Skin epidermis (tissue), 12 donors: ENCODE results near the gene TRPM3.

Source experiments
- H3K27ac ChIP-seq, 21 experiments: fragments of 200-600 bp; sonication (generic) in 11 of 21; one replicate each; pipeline ENCODE4 v1.5.0; 2020; ENCODE audit warnings: mild to moderate bottlenecking in 3 of 21, inconsistent platforms in 2 of 21, moderate library complexity in 2 of 21
- H3K4me3 ChIP-seq, 7 experiments: fragments of 200-600 bp; sonication (generic) in 2 of 7; one replicate each; pipeline ENCODE4 v1.5.0; 2020; ENCODE audit warnings: inconsistent platforms in 2 of 7, mild to moderate bottlenecking in 2 of 7, moderate library complexity in 1 of 7

The TRPM3 gene

DNA sequence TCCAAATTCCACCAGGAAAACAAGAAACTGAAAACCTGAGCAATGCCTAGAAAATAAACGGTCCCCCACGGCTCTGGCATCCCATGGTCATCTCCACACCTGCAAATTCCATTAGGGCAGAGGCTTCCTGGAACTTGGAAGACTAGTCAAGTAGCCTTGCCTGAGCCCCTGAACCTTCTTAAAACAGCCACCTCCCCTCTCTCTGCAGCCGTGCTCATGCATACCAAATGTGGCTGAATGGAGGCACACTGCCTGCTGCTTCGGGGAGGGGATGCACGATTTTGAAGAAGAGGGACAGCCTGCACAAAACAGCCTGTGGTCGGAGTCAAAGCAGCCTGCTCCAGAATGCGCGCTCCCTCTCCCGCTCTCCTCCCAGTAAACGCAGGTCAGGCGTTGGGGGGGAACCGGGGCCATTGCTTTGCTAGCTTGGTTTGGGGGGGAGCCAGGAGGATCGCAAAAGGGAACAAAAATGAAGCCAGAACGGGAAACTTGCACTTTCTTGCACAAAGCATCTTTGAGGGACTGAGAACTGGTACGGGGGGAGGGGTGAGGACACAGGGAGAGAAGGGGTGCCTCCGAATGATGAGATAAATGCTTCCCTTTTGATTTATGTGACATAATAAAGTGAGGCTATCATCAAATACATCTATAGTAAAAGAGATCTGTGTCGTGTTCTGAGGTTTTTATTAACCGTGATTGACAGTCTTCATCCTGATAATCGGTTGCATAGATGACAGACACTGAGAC lies at the start of gene TRPM3:
Gene TRPM3 (minus strand): TSS at position 347 of the 747 bp plus-strand sequence. CDS start 267 bp downstream, at position 80.
- no peak within 1 kb of the TSS for H3K4me3 ChIP-seq
- no peak within 1 kb of the TSS for H3K27ac ChIP-seq

DNA sequence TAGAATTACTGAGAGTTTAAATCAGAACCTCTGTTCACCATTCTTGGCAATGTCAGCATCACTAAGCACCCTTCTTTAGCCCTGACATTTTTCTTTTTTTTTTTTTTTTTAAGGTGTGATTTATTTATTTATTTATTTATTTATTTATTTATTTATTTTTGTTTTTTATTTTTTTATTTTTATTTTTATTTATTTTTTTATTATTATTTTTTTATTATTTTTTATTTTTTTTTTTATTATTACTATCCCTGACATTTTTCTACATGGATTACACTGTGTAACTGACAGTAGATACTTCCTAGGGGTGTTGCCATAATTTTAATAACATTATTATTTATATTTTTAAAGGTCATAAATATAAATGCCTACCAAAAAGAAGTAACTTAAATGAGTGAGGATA lies 47.0 kb upstream of the TRPM3 start:
- H3K27ac ChIP-seq: no peak overlapping the region
- no peak overlapping the region for H3K4me3 ChIP-seq

DNA sequence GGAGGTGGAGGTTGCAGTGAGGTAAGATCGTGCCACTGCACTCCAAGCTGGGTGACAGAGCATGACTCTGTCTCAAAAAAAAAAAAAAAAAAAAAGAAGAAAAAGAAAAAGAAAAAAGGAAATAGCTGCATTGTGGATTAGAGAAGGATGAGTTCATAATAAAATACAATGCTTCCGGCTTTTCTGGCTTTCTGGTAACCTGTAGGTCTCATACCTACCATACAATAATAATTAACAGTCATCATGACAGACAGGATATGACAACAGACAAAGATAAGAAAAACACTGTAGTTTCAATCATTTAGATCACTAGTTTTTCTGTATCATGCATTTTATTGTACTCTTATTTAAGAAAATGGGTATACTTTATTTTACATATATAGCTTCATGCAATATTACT lies 40.7 kb upstream of the TRPM3 start:
- Histone ChIP-seq H3K27ac (no peak overlapping the region), H3K4me3 (no peak overlapping the region)

DNA sequence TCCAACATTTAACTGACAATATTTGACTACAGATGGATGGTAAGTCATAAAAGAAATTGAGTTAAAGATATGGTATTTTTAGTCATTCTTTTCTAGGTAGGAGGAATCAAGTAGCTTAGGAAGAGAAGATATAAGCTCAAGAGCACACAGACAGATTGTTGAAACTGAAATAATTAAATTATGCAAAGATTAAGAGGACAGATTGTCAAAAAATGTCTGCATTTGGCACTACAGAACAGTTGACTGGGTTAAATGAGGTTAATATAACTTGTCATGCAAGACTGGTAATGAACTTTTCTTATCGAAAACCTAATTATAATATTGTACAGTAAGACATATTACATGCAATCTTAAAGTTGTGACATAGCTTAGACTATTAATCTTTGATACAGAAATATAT lies 36.3 kb upstream of the TRPM3 start:
- Histone ChIP-seq H3K27ac (no peak overlapping the region), H3K4me3 (no peak overlapping the region)

DNA sequence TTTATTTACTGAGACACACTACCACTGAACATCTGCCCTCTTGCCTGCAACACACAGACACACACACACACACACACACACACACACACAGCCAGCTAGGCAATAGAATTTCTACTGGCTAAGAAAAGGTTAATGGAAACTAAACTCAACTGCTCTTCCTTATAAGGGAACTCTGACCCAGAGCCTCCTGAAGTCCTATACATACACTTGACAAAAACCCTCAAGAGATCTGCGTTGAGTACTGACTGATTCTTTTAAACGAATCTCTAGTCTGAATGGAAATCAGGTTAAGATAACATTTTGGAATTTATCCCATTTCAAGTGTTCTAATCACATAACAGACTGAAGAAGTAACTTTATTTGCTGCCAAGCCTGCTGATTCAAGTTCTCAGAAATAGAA lies 25.9 kb upstream of the TRPM3 start:
- no peak overlapping the region for H3K4me3 ChIP-seq
- H3K27ac ChIP-seq: no peak overlapping the region

DNA sequence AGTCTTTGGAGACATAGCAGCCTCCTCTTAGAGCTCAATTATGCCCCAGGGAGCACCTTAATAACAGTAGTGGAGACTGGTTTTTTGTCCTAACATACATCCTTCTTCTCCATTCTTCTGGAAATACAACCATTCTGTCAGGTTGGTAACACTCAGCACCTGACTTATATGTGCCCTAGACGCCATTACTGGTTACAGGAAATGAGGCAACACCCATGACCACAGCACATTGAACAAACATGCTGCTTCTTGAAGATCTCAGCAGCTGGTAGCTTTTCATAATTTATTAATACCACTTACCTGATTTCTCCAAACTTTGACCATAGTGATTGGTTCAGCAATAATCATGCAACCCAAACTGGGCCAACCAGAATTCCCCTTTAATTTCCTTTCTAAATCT lies 25.1 kb upstream of the TRPM3 start:
- Histone ChIP-seq H3K4me3 (no peak overlapping the region), H3K27ac (no peak overlapping the region)

DNA sequence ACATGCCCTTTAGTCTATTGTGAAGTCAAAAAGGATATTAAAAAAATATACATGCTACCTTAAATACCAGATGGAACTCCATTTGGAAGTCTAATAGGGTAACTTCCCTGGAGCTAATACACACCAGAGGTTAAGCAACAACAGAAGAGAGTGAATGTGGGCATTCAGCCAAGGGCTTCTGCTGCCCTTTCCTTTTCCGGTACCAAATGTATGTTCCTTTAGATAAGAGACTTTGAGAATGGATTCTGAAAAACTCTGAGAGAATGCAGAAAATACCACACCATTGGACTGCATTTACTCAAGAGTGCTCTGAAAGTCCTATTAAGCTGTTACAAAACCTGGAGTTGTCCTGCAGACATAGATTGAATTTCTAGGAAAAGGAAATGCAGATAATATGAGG lies 23.8 kb upstream of the TRPM3 start:
- Histone ChIP-seq H3K27ac (no peak overlapping the region), H3K4me3 (no peak overlapping the region)

DNA sequence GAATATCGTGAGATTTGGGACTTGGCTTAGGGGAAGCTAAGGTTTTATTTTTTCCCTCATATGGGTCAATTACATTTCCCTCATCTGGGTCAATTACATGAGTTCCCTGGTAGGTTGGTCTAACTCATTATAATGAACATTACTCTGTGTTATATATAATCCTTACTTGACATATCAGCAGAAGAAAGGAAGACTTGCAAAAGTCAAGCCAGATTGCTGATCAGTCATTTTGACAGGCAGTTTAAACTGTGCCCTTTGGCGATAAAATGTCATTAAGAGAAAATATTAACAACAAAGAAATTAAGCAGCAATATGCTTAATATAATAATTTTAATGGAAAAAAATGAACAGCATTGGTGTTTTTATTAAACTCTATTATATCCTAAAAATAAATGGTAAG lies 23.1 kb upstream of the TRPM3 start:
- Histone ChIP-seq H3K4me3 (no peak overlapping the region), H3K27ac (no peak overlapping the region)

DNA sequence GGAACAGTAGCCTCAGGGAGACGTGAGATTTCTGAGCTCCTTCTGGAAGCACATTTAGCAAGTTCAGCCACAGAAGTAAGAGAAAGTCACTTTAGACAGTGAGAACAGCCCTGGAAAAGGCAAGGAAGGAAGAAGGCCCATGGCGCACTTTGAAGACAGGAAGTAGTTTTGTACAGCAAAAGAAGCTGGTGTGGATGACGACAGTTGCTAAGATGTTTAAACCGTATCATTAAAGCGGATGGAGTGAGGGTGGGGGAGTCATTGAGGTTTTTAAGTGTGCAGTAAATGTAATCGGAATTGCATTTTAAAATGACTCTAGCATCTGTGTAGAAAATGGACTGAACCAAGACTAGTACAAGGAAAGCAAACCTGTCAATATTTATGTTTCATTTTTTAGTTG lies 15.3 kb upstream of the TRPM3 start:
- no peak overlapping the region for H3K4me3 ChIP-seq
- no peak overlapping the region for H3K27ac ChIP-seq

DNA sequence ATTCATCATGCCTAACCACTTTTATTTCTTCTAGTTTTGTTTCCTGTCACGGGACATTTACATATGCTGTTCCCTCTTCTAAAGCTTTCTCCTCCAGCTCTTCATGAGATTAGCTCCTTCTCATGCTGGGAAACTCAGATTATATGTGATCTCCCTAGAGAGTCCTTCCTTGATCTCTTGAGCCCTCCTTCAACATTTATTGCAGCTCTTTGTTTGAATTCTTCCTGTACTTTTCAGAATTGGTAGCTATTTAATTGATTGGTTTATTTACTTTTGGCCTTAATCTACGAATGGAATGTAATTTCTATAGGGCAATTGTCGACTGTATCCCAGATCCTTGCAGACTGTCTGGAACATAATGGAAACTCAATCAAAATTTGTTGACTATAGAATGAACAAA lies 9.7 kb upstream of the TRPM3 start:
- H3K27ac ChIP-seq: no peak overlapping the region
- no peak overlapping the region for H3K4me3 ChIP-seq

DNA sequence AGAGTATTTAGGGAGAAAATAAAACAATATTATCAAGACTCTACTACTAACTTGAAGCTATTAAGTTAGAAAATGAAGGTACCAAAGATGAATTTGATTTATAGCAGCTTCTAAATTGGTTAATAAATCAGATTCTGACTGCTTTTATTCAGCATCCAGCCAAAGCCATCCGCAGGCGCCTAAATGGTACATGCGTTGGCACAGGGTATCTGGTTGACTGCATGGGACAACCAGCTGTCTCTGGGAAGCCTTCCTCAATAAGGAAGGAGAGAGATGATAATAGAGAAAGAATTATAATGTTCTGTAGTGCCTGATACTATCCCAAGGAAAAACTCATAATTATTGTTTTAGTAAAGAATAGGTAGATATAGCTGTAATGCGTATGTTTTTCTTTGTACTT lies 9.1 kb upstream of the TRPM3 start:
- no peak overlapping the region for H3K27ac ChIP-seq
- no peak overlapping the region for H3K4me3 ChIP-seq

DNA sequence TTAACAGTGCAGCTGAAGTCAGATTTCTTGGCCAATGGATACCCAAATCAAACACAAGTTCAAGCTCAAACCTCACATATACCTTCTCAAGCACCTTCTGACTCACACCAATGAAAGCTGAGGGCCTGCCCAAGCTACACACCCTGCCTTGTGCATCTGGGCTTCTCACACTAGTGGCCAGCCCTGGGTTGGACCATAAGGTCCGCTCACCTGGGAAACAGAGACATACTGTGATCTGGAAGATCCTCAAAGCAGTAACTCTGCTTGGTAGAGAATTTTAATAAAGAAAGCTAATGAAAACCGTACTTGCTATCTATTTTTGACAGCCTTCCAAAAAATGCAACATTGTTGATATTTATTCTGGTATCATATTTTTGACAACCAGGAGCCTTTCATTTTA lies 7.4 kb upstream of the TRPM3 start:
- H3K4me3 ChIP-seq: no peak overlapping the region
- H3K27ac ChIP-seq: no peak overlapping the region

DNA sequence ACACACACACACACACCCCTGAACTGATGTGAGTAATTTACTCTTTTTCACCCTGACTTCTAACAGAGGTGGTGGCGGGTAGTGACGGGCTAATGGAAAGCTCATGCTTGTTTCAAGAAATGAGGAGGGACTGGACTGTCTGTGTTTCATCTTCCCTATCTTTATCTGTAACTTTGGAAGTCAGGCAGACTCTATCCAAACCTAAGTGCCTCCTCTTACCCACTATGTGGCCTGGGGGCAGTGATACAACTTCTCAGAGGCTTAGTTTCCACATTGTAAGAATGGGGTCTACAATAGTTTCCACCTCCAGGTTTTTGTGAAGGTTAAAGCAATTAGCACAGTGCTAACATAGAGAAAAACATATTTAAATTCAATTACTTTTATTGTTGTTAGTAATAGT lies 5.9 kb upstream of the TRPM3 start:
- Histone ChIP-seq H3K27ac (no peak overlapping the region), H3K4me3 (no peak overlapping the region)

DNA sequence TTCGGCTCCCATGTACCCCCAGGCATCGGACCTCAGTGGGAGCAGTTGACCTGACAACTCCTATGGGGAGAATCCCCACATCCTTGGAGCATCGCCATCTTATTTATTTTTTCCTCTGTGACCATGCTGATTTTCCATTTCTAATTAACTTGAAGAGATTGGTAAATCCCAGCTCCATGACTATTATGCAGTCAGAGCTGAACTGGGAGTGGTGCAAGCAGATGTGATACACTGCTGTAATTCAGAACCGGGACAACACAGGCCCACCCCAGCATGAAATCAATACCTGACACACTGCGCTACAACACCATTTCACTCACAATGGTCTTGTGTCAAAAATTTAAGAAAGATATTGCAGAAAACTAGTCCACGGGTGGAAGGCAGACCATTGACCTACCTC lies 1.0 kb upstream of the TRPM3 start:
- H3K4me3 ChIP-seq: no peak overlapping the region
- H3K27ac ChIP-seq: no peak overlapping the region

DNA sequence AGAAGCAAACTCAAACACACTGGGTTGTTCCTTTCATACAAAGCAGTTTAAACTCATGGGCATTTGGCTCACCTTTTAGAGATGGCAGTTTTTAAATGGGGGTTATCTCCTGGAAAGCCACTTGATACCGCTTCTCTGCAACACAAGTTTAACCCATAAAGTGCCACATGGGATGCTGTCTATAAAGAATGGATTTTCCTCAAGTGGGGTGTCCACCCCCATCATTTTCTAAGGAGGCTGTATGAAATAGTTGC lies 528 bp upstream of the TRPM3 start:
- Histone ChIP-seq H3K4me3 (no peak overlapping the region), H3K27ac (no peak overlapping the region)

DNA sequence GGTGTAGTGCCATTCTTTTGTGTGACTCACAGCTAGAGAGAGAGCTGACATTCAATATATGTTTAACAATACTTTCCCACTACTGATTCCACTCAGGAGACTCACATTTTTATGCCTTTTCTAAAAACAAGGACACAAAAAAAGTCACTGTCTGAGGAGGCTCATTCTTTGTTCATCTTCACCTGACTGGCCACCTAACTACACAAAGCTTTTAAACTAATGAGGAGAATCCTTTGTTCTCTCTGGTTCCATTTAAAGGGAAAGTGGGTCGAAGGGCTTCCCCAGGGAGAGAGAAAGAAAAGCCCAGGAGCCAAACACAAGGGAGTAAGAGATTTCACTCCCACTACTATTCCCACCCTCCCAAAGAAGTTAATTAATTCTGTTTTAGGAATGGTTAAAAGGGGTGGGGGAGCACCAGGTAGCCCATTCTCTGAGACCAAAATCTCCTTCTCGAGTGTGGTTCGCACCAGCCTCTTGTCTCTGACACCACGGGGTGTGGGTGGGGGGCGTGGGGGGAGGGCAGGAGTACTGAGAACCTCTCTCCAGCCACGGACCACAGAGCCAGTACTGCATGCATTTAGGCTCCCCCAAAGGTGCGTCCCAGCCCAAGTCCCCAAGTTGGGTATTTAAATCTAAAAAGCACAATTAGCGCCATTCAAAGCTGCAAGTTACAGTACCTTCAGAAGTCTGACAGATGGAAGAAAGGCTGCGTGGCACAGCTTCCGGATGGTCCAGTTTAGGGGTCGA lies 747 bp downstream of the TRPM3 start:
- Histone ChIP-seq H3K4me3 (no peak overlapping the region), H3K27ac (no peak overlapping the region)

DNA sequence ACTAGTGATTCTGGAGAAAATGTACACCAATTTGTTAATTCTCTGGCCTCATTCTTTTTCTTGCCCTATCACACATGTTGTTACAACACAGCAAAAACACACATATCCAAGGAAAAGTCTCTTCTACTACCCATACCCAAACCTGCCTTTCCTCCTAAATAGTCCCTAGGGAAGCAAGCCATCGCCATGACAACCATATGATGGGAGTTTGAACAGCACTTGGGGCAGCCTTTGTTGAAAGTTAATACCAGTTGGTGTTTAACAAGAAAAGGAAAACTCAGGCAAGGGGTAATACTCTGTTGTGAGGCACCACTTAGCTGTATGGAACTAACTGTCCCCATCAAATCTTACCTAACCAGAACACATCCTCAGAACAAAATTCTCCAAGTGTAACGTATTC lies 1.7 kb downstream of the TRPM3 start:
- no peak overlapping the region for H3K27ac ChIP-seq
- H3K4me3 ChIP-seq: no peak overlapping the region

DNA sequence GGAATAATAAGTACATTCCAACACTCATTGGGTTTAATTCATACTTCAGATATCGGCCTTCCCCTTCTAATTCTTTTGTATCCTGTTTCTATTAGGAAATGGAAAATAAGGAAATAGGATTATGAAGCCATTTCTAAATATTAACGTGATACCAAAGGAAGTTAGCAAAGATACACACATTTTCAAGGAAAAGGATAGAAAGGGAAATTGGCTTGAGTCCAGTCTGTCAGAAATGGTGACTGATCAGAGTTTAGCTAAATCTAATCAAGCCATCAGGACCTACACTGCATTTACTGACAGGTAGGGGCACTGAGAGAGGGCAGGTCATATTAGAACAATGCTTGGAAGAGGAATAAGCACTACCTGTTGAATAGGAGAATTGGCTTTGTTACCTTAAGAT lies 3.1 kb downstream of the TRPM3 start:
- Histone ChIP-seq H3K4me3 (no peak overlapping the region), H3K27ac (no peak overlapping the region)

DNA sequence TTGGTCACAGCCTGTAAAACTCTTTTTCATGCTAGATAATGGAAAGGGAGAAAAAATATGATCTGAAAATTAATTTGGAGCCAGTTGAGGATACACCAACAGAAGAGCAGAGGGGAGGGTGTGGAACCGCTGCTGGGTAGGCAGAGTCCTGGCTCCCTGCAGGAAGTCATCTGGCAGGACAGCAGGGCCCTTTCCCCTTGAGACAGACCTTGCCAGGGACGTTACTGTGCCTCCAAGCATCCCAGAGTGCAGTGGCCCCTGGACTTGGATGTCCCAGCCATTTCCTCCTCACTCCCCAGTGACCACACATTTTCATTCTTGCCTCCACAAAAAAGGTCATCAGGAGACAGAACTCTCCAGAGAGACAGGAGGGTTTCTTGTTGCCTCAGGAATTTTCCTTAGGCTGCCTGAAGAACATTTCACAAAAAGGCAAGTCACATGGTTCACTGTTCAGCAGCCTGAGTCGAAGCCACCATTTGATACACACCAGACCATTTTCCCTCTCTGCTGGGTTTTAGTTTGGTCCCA lies 5.9 kb downstream of the TRPM3 start:
- no peak overlapping the region for H3K4me3 ChIP-seq

DNA sequence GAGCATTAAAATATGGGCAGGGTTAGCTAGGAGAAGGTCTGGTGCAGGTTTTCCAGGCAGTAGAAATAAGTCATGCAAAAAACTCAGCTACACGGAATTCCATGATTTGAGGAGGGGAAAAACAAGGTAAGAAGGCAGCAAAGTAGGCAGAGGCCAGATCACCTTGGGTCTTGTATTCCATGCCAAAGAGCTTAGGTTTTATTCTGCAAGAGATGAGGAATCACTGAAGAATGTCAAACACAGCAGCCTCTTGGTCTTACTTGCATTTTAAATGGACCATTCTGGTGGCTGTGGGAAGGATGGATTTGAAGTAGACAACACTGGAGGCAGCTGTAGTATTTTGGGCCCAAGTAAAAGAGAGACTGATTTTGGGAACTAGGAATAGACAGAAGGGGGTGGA lies 8.6 kb downstream of the TRPM3 start:
- H3K27ac ChIP-seq: no peak overlapping the region
- no peak overlapping the region for H3K4me3 ChIP-seq

More for the DNA sequence above, 5.9 kb downstream of the TRPM3 start:
- no peak overlapping the region for H3K27ac ChIP-seq

DNA sequence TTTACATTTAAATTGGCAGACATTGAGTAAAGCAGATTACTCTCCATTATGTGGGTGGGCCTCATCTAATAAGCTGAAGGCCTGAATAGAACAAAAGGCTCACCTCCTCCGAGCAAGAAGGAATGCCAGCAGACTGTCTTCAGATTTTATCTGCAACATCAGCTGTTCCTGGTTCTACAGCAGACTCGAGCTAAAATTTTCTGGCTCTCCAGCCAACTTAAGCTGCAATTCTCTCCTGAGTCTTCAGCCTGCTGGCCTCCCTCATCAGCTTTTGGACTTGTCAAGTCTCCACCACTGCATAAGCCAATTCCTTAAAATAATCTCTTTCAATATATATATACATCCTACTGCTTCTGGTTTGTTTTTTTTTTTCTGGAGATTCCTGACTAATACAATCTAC lies 12.5 kb downstream of the TRPM3 start:
- Histone ChIP-seq H3K4me3 (no peak overlapping the region), H3K27ac (no peak overlapping the region)

DNA sequence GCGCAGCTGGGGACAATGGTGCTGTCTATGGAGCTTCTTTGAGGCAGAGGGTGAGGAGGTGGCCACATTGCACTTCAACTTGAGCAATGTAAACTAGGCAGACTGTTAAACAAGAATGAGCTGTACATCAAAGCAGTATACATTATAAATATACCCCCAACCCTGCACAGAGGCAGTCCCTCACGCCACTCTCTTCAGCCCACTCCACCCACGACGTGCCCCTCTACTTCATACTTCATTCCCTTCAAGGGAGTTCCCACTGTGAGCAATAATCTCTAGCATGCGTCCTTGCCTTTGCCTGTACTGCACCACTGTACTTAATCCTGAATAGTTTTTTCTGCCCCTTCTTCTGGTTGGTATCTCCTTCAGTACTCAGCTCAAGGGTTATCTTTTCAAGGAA lies 14.4 kb downstream of the TRPM3 start:
- no peak overlapping the region for H3K27ac ChIP-seq
- H3K4me3 ChIP-seq: no peak overlapping the region
